ENCODE results near the gene RAB7B. TPM values are rescaled to one million over a fixed set of nuclear protein-coding genes. Genes with fewer than 3 reads are reported as not detected.

RAB7B gene
- total and polyA plus RNA-seq, 2 of the 4 experiments (the other 2 are of a cell fraction), result 9.1 to 14.7 TPM

GRCh38 chr1:205932776-205933175 lies 70.4 kb downstream of the RAB7B start:
- Histone ChIP-seq H3K79me1 (ENCODE audit: low read depth in 1 of 2, low read length in 2 of 2) (no peaks in the 10 kb centered on the region), H2BK120ac (ENCODE audit: low read depth, low read length) (no peak overlapping the region), H2AK5ac (ENCODE audit: low read depth, low read length) (no peak overlapping the region), H2BK20ac (ENCODE audit: low read depth, low read length) (no peak overlapping the region), H3K23ac (ENCODE audit: low read depth, low read length) (no peak overlapping the region), H3K4ac (ENCODE audit: low read depth, low read length) (no peak overlapping the region), H3K14ac (replicated peaks; ENCODE audit: low read depth, low read length) (no peak overlapping the region), H3K27ac (ENCODE audit: insufficient read depth, low read length) (no peak overlapping the region), H4K91ac (ENCODE audit: insufficient read depth, low read depth, low read length) (no peak overlapping the region), H4K20me1 (ENCODE audit: insufficient read depth, low read length) (no peaks in the 10 kb centered on the region), H2AK9ac (replicated peaks; ENCODE audit: low read depth, low read length, poor library complexity) (no peak overlapping the region), H3K9me3 (ENCODE audit: control insufficient read depth, insufficient read depth, low read length) (no peaks in the 10 kb centered on the region), H3K4me1 (ENCODE audit: control insufficient read depth, insufficient read depth, low read length) (peaks cover 7% of the 10 kb centered on the region), H2AFZ (replicated peaks; ENCODE audit: low read length, poor library complexity) (no peak overlapping the region), H3K4me2 (ENCODE audit: low read depth, low read length) (no peak overlapping the region), H3K18ac (ENCODE audit: low read depth, low read length) (no peak overlapping the region), H3K27me3 (ENCODE audit: control insufficient read depth, insufficient read depth, low read length) (peaks cover 21% of the 10 kb centered on the region), H2BK5ac (ENCODE audit: low read depth, low read length, poor library complexity, severe bottlenecking) (no peak overlapping the region), H4K8ac (ENCODE audit: low read depth in 2 of 2, low read length in 2 of 2) (no peak overlapping the region), H3K9ac (ENCODE audit: low read depth, low read length) (no peak overlapping the region), H2BK15ac (ENCODE audit: low read depth, low read length) (no peak overlapping the region; the same call in 2 of the 3 replicates), H3K56ac (ENCODE audit: extremely low read depth, insufficient read depth, low read length) (no peak overlapping the region), H3K36me3 (ENCODE audit: control insufficient read depth, insufficient read depth, low read length) (no peaks in the 10 kb centered on the region), H3K4me3 (ENCODE audit: insufficient read depth, low read depth, low read length) (no peak overlapping the region), H4K5ac (ENCODE audit: low read depth, low read length) (no peak overlapping the region), H3K9me1 (ENCODE audit: insufficient read depth, low read length) (peaks cover 5% of the 10 kb centered on the region; the same call in 1 of the 2 replicates)
- DNase-seq (no peak), ATAC-seq (ENCODE audit: low read depth) (no peak)
- WGBS, 2 experiments (ENCODE audit: extremely low coverage in 2 of 2, insufficient read length in 1 of 2), result 40% methylated on average over 1 of the region's 6 CpGs; no CpG with 5 or more reads in 1 of the 2 experiments
- POLR2A ChIA-PET (ENCODE audit: unreplicated experiment), result no interaction called here
- TF ChIP-seq ELK1 (IDR thresholded peaks at IDR 0.05; ENCODE audit: borderline replicate concordance, low read depth, low read length), result no peak
- dilution Hi-C loops (cut with HindIII; ENCODE audit: low sequenced_read_pairs, unreplicated experiment) (no loop called here), in situ Hi-C loops (cut with MboI; ENCODE audit: low sequenced_read_pairs) (no loop called here), intact Hi-C loops (cut with micrococcal nuclease) (no loop called here)
- no TSS peak for BruUV-seq (replicated peaks)
- CTCF ChIA-PET, result no interaction called here

Data from IMR-90 (cell line).